ENCODE measurements around the gene FOXO1. TPM values are rescaled to one million over a fixed set of nuclear protein-coding genes. Genes with fewer than 3 reads are reported as not detected.

The FOXO1 gene
- total RNA-seq, 2 experiments from 2014 or later: 31.6 to 32.2 TPM

DNA sequence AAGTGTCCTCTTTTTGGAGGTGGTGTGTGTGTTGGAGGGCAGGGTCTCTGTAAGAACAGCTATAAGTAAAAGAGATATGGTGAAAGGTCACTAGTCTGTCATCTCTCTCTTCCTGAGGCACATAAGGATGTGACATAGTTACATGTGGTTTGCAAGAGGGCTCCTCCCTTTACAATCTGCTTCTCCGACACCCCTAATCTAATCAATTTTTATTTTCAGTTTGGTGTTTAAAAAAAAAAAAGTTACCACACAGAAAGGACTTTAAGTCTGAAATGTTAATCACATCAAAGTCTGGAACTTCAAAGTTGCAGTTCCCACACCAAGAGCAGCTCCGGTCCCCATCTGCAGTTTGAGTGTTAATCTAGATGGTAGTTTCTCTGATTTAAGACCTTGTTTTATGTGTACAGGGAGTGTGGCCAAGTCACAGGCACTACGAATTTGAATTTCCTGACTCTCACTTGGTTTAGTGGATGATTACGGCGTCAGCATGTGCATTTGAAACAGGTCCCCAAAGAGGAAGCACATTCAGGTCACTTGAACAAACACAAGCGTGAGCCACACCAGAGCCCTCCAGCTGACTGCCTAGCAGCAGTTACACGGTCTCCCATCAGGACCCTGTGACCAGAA, 53.1 kb downstream of the FOXO1 start:
- DNase-seq: peak; percentile 77
- Mint-ChIP-seq H3K4me3 (peak overlapping the region; percentile 76), H3K4me1 (peaks cover 87% of the 10 kb centered on the region), H3K9me3 (peaks cover 3% of the 10 kb centered on the region), H3K27me3 (no peaks in the 10 kb centered on the region), H3K36me3 (ENCODE audit: low read depth) (peaks cover 38% of the 10 kb centered on the region), H3K27ac (peak overlapping the region; percentile 99)
- POLR2A ChIA-PET: interaction anchor here (0.6 to 13.0 kb wide), 25 partner anchors 9 to 544 kb away, joined by 3 to 140 read pairs (median 6); partner anchors contain the start of gene FOXO1
- CTCF ChIA-PET: interaction anchor here (1.0 to 2.9 kb wide), 5 partner anchors 14 to 69 kb away, joined by 3 to 11 read pairs (median 5); partner anchors contain the start of gene FOXO1

GRCh38 chr13:40612041-40612440, 54.4 kb downstream of the FOXO1 start:
- Mint-ChIP-seq H3K36me3 (ENCODE audit: low read depth) (peaks cover 42% of the 10 kb centered on the region), H3K4me3 (peak overlapping the region; percentile 76), H3K9me3 (peaks cover 6% of the 10 kb centered on the region), H3K27ac (peak overlapping the region; percentile 99), H3K27me3 (no peaks in the 10 kb centered on the region), H3K4me1 (peaks cover 85% of the 10 kb centered on the region)
- DNase-seq: no peak
- POLR2A ChIA-PET: interaction anchor here (1.4 to 13.0 kb wide), 7 partner anchors 12 to 53 kb away, joined by 4 to 140 read pairs (median 20); partner anchors contain the start of gene FOXO1
- CTCF ChIA-PET: interaction anchor here (1.7 to 2.9 kb wide), 2 partner anchors 13 to 53 kb away, joined by 7 to 11 read pairs; partner anchors contain the start of gene FOXO1

DNA sequence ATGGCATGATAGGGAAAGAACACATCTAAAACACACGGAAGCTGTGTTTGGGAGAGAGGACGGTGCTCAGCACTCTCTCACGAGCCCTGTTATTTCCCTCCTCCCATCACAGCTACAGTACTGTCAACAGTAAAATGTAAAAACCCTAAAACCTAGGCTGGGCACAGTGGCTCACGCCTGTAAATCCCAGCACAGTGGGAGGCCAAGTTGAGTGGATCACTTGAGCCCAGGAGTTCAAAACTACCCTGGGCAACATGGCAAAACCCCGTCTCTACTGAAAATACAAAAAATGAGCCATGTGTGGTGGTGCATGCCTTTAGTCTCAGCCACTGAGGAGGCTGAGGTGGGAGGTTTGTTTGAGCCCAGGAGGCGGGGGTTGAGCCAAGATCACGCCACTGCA, 54.8 kb downstream of the FOXO1 start:
- CTCF ChIA-PET: interaction anchor here (1.7 to 2.9 kb wide), 2 partner anchors 13 to 53 kb away, joined by 7 to 11 read pairs; partner anchors contain the start of gene FOXO1
- H3K27me3 Mint-ChIP-seq: no peaks in the 10 kb centered on the region
- H3K27ac Mint-ChIP-seq: peak overlapping the region; percentile 99
- no peak for DNase-seq
- peaks cover 85% of the 10 kb centered on the region for H3K4me1 Mint-ChIP-seq
- H3K4me3 Mint-ChIP-seq: no peak overlapping the region
- POLR2A ChIA-PET: interaction anchor here (1.5 to 13.0 kb wide), 5 partner anchors 12 to 53 kb away, joined by 4 to 140 read pairs (median 20); partner anchors contain the start of gene FOXO1
- H3K9me3 Mint-ChIP-seq: peaks cover 6% of the 10 kb centered on the region
- H3K36me3 Mint-ChIP-seq (ENCODE audit: low read depth): peaks cover 46% of the 10 kb centered on the region

DNA sequence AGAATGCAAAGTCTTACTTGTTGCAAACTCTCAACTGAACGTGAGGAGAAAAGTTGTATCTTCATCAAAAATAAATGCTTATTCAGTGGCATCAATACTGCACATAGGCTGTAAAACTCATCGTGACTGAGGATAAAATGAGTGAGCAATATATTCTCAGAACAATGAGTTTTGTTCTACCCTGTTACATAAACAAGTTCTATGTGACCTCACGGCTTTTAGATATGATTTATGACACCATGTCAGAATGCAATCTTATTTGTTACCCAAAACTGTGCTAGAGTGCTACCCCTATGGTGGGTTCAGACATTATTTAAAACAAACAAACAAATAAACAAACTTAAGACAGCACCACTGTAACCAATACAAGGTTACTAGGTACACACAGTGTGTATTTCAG, 55.4 kb downstream of the FOXO1 start:
- POLR2A ChIA-PET: interaction anchor here (1.5 to 13.0 kb wide), 4 partner anchors 11 to 54 kb away, joined by 4 to 140 read pairs (median 24); partner anchors contain the start of gene FOXO1
- Mint-ChIP-seq H3K4me3 (no peak overlapping the region), H3K9me3 (peaks cover 6% of the 10 kb centered on the region), H3K27ac (peak overlapping the region; percentile 99), H3K27me3 (no peaks in the 10 kb centered on the region), H3K4me1 (peaks cover 82% of the 10 kb centered on the region), H3K36me3 (ENCODE audit: low read depth) (peaks cover 42% of the 10 kb centered on the region)
- DNase-seq: no peak
- CTCF ChIA-PET: no interaction called here

DNA sequence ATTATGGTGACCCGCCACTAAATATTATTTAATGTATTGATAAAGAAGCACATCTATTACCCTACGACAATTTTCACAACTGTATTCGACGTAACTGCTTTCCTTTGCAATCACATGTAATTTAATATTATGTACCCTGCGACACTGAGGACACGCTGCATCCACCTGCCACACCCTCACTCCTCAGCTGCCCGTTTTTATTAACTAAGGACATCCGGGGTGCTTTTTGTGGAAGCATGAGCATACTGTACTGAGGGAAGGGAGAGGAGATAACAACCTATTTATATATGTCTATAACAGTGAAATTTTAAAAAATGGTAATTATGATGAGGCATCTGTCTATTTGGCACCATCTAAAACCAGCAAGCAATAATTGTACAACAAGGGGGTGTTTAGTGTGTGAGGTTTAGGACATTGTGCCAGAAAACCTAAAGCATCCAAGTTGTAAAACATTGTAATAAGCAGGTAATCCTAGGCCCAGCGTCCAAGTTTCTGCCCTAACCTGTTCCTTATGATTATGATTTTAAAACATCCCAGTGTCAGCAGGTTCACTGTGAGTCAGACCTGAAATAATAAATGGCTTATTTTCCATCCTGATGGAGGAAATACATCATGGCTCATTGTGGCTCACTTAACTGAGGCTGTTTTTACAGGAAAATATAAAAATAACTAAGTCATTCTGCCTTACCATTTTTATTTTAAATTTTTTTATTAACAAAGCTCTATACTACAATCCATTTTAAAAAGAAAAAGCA, 56.3 kb downstream of the FOXO1 start:
- CTCF ChIA-PET: no interaction called here
- H3K4me3 Mint-ChIP-seq: no peak overlapping the region

GRCh38 chr13:40608308-40608707, 58.1 kb downstream of the FOXO1 start:
- no peak overlapping the region for H3K4me3 Mint-ChIP-seq
- POLR2A ChIA-PET: interaction anchor here (1.1 to 2.6 kb wide), 3 partner anchors 37 to 57 kb away, joined by 3 to 8 read pairs (median 6); no protein-coding TSS in a partner anchor
- no peak overlapping the region for H3K27ac Mint-ChIP-seq

More for the DNA sequence above, 56.3 kb downstream of the FOXO1 start:
- POLR2A ChIA-PET: interaction anchor here (4.4 to 13.0 kb wide), 2 partner anchors 10 to 54 kb away, joined by 27 to 140 read pairs; partner anchors contain the start of gene FOXO1
- Mint-ChIP-seq H3K4me1 (peaks cover 79% of the 10 kb centered on the region), H3K36me3 (ENCODE audit: low read depth) (peaks cover 42% of the 10 kb centered on the region), H3K27me3 (no peaks in the 10 kb centered on the region), H3K9me3 (peaks cover 6% of the 10 kb centered on the region), H3K27ac (no peak overlapping the region)
- DNase-seq: no peak

DNA sequence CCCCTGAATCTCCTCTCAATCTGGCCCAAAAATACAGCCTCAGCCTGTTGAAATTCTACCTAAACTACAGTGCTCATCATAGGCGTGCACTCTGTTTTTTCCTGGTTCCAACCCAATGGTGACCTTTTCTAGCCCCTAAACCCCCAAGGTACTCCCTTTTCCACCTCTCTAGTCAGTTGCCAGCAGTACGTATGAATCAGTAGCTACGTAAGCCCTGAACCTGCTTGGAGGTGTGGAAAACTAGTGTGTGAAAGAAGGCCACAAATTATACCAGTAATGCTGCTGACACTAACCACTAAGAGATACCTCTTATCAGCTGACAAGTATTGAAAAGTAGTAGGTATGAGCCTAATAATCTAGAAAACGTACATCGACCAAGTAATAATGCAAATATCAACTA, 60.9 kb downstream of the FOXO1 start:
- no peak overlapping the region for H3K4me3 Mint-ChIP-seq

More at GRCh38 chr13:40608308-40608707, 58.1 kb downstream of the FOXO1 start:
- DNase-seq: no peak
- Mint-ChIP-seq H3K36me3 (ENCODE audit: low read depth) (peaks cover 37% of the 10 kb centered on the region), H3K9me3 (peaks cover 6% of the 10 kb centered on the region), H3K27me3 (no peaks in the 10 kb centered on the region), H3K4me1 (peaks cover 69% of the 10 kb centered on the region)
- CTCF ChIA-PET: no interaction called here

DNA sequence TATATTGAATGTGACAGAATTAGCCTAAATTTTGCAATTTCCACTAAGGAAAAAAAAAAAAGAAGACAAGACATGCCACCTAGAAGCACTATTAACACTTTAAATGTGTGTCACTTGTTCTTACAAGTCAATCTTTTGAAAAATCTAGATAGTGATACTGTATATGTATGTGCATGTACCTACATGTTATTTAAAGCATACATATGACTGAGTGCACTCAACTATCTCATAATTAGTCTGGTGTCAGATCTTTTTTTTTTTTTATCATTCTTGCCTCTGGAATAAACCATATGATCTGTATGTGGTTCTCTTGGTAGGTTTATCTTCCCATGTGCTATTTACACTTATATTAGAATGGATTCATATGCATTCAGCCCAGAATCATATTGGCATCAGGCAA, 62.3 kb downstream of the FOXO1 start:
- Mint-ChIP-seq H3K4me1 (peaks cover 61% of the 10 kb centered on the region), H3K27me3 (no peaks in the 10 kb centered on the region), H3K9me3 (peaks cover 6% of the 10 kb centered on the region), H3K36me3 (ENCODE audit: low read depth) (peaks cover 28% of the 10 kb centered on the region), H3K4me3 (no peak overlapping the region), H3K27ac (no peak overlapping the region)
- POLR2A ChIA-PET: interaction anchor here (1.9 to 2.1 kb wide), 2 partner anchors 9 to 62 kb away, joined by 4 to 7 read pairs; no protein-coding TSS in a partner anchor
- CTCF ChIA-PET: interaction anchor here (1.4 kb wide), 1 partner anchor 10 kb away, joined by 3 read pairs; no protein-coding TSS in a partner anchor
- no peak for DNase-seq

More for the DNA sequence above, 60.9 kb downstream of the FOXO1 start:
- H3K9me3 Mint-ChIP-seq: peaks cover 6% of the 10 kb centered on the region
- no peaks in the 10 kb centered on the region for H3K27me3 Mint-ChIP-seq
- H3K4me1 Mint-ChIP-seq: peaks cover 57% of the 10 kb centered on the region
- H3K36me3 Mint-ChIP-seq (ENCODE audit: low read depth): peaks cover 32% of the 10 kb centered on the region
- POLR2A ChIA-PET: interaction anchor here (0.7 to 2.1 kb wide), 5 partner anchors 8 to 459 kb away, joined by 3 to 7 read pairs (median 4); partner anchors contain the start of gene FOXO1
- no peak for DNase-seq
- CTCF ChIA-PET: no interaction called here
- H3K27ac Mint-ChIP-seq: no peak overlapping the region

DNA sequence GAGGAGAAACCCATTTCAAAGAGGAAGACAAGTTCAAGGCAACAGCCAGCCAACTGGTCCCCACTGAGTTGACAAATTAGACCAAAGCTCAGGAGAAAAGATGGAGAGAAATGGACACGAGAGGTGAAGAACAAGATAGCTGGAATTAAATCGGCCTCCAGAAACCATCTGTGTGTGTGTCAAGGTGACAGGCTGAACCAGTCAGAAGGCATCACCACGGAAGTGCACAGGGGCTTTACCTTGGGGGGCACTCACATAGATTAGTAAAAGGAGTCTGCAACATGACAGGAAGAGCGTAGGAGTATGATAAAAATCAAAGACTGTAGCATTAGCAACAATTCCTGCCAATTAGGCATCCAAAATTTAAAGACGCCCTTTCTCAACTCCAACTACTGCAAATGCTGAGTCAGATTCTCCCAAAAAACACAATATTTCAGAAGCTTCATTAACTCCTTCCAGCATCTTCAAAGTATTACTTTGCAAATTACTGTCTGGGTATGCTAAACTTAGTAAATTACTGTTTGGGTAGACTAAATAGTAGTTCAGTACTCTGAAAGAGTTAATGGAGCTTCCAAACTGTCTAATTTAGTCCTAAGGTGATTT, 66.2 kb downstream of the FOXO1 start:
- H3K4me3 Mint-ChIP-seq: no peak overlapping the region
- H3K36me3 Mint-ChIP-seq (ENCODE audit: low read depth): peaks cover 7% of the 10 kb centered on the region
- H3K27ac Mint-ChIP-seq: peak overlapping the region; percentile 50
- ChIA-PET POLR2A (interaction anchor here (0.8 to 3.1 kb wide), 9 partner anchors 10 to 65 kb away, joined by 3 to 27 read pairs (median 4); no protein-coding TSS in a partner anchor), CTCF (interaction anchor here (1.0 to 2.4 kb wide), 3 partner anchors 12 to 657 kb away, joined by 3 to 7 read pairs (median 5); no protein-coding TSS in a partner anchor)
- no peak for DNase-seq
- no peaks in the 10 kb centered on the region for H3K9me3 Mint-ChIP-seq
- peaks cover 72% of the 10 kb centered on the region for H3K4me1 Mint-ChIP-seq
- no peaks in the 10 kb centered on the region for H3K27me3 Mint-ChIP-seq

DNA sequence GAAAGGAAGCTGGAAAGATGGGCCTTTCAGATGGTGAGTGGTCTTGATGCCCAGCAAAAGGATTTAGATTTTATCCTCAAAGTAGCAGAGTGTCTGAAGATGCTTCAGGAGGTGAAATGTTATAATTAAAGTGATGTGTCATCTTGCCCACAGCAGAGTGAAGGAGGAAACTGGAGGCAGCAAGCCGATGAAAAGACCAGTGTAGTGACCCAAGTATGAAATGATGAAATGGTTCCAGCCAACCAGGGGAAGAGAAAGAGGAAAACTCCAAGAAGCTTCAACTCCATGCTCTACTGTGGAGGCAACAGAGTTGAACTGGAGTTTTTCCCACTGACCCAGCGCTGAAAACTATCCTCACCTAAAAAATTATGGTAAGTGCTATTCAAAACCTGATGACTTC, 66.7 kb downstream of the FOXO1 start:
- Mint-ChIP-seq H3K27ac (peak overlapping the region; percentile 50), H3K27me3 (no peaks in the 10 kb centered on the region), H3K4me3 (peak overlapping the region; percentile 11), H3K9me3 (no peaks in the 10 kb centered on the region), H3K4me1 (peaks cover 72% of the 10 kb centered on the region), H3K36me3 (ENCODE audit: low read depth) (peaks cover 7% of the 10 kb centered on the region)
- ChIA-PET CTCF (interaction anchor here (1.0 to 2.4 kb wide), 3 partner anchors 13 to 656 kb away, joined by 3 to 7 read pairs (median 5); no protein-coding TSS in a partner anchor), POLR2A (interaction anchor here (0.8 to 3.1 kb wide), 9 partner anchors 10 to 66 kb away, joined by 3 to 27 read pairs (median 4); no protein-coding TSS in a partner anchor)
- DNase-seq: no peak

GRCh38 chr13:40599124-40599523, 67.3 kb downstream of the FOXO1 start:
- H3K4me3 Mint-ChIP-seq: no peak overlapping the region
- no peak for DNase-seq

DNA sequence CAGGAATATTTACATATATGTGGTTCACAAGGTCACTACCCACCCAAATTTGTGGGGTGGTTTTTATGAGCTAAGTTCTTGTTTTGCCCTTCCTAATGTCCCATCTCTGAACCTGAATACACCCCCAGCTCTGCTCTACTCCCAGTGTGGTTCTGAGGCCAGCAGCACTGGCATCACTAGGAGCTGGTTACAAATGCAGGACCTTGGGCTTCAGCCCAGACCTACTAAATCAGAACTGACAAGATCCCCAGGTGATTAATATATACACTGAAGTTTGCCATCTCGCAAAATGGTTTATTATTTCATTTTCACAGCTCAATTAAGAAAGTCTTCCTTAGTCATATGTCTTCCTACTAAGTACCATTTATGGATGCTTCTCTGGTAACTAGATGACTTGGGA, 67.9 kb downstream of the FOXO1 start:
- Mint-ChIP-seq H3K4me1 (peaks cover 68% of the 10 kb centered on the region), H3K36me3 (ENCODE audit: low read depth) (peaks cover 7% of the 10 kb centered on the region), H3K4me3 (no peak overlapping the region), H3K27ac (peak overlapping the region; percentile 6), H3K27me3 (no peaks in the 10 kb centered on the region), H3K9me3 (no peaks in the 10 kb centered on the region)
- DNase-seq: no peak
- ChIA-PET CTCF (interaction anchor here (2.4 kb wide), 1 partner anchor 14 kb away, joined by 7 read pairs; no protein-coding TSS in a partner anchor), POLR2A (interaction anchor here (0.6 to 3.1 kb wide), 5 partner anchors 14 to 67 kb away, joined by 3 to 27 read pairs (median 3); no protein-coding TSS in a partner anchor)

More at GRCh38 chr13:40599124-40599523, 67.3 kb downstream of the FOXO1 start:
- Mint-ChIP-seq H3K27ac (peak overlapping the region; percentile 50), H3K4me1 (peaks cover 69% of the 10 kb centered on the region), H3K9me3 (no peaks in the 10 kb centered on the region), H3K27me3 (no peaks in the 10 kb centered on the region), H3K36me3 (ENCODE audit: low read depth) (peaks cover 7% of the 10 kb centered on the region)
- CTCF ChIA-PET: interaction anchor here (2.4 kb wide), 1 partner anchor 13 kb away, joined by 7 read pairs; no protein-coding TSS in a partner anchor
- POLR2A ChIA-PET: interaction anchor here (0.6 to 3.1 kb wide), 9 partner anchors 13 to 66 kb away, joined by 3 to 27 read pairs (median 3); no protein-coding TSS in a partner anchor
